ENCODE results near the gene KIDINS220. TPM values are rescaled to one million over a fixed set of nuclear protein-coding genes. Genes with fewer than 3 reads are reported as not detected.

Gene KIDINS220
- total RNA-seq, 2 donors from 2014 or later: 33.2 to 44.5 TPM

DNA sequence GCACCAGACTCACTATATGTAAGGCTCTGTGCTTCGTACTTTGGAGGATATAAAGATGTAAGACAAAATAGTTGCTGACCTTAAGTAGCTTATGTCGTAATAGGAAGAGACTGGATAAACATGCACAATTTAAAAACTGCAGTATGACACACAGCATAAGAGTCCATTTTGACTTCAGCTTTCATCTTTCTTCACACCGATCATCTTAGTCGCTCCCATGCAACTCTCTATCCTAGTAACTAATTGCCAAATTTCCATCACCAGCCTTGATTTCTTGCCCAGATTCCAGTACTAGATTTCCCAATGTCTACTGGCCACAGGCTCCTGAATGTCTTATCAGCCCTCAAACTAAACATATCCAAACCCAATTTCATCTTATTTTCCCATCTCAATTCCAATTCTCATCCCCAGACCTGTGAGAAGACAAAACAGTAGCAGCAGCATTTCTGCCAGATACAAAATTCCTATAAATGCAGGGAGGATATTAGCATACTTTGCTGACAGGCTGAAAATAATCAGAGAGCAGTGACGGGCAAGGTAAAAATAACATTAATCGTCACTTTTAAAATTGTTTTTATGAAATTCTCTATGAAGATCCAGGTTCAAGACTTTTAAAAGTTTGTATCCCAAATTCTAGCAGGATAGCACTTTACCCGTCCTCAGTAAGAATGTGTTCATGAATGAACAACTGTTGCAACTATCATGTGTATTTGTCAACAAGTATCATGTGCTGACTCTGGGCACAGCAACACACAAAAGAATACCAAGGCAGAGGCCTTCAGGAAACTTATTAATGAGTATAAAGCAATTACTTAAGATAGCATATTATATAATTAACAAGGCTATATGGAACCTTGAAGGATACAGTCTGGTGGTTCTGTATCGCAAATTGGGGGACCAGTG, 42.2 kb downstream of the KIDINS220 start:
- DNase-seq (no peak), ATAC-seq (no peak)
- H3K9me3 ChIP-seq (ENCODE audit: control insufficient read depth, low read length, poor library complexity, severe bottlenecking): no peaks in the 10 kb centered on the region
- H3K27ac Mint-ChIP-seq: peak overlapping the region; percentile 16
- H3K4me3 Mint-ChIP-seq: no peak overlapping the region
- H3K27me3 Mint-ChIP-seq: no peaks in the 10 kb centered on the region
- H3K36me3 Mint-ChIP-seq (ENCODE audit: low read depth): peaks cover 30% of the 10 kb centered on the region
- peaks cover 20% of the 10 kb centered on the region for H3K4me1 Mint-ChIP-seq

DNA sequence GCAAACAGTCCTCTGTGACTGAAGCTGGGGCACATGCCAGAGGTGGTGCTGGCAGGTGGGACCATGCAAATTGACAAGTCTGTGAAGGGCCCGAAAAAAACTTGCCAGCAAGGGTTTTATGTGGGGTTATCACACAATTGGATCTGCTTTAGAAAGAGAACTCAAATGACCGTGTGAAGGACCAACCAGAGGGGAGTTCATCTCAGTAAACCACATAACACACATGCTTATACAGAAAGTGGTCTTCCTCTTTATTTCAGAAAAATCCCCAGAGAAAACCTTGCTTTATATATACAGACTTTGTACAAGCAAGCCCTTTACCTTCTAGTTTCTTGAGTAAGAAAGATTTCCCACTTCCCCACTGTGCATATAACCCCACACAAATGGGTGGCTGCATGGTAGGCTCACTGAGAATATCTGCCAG, 46.7 kb downstream of the KIDINS220 start:
- no peak for ATAC-seq
- H3K9me3 ChIP-seq (ENCODE audit: control insufficient read depth, low read length, poor library complexity, severe bottlenecking): no peaks in the 10 kb centered on the region
- Mint-ChIP-seq H3K4me3 (no peak overlapping the region), H3K27ac (peak overlapping the region; percentile 34), H3K27me3 (no peaks in the 10 kb centered on the region), H3K36me3 (ENCODE audit: low read depth) (peaks cover 25% of the 10 kb centered on the region), H3K4me1 (peaks cover 6% of the 10 kb centered on the region)
- DNase-seq: no peak

- peaks cover 14% of the 10 kb centered on the region for H3K4me1 Mint-ChIP-seq
- peaks cover 30% of the 10 kb centered on the region for H3K36me3 Mint-ChIP-seq (ENCODE audit: low read depth)
- peak overlapping the region; percentile 62 for H3K27ac Mint-ChIP-seq
- no peaks in the 10 kb centered on the region for H3K27me3 Mint-ChIP-seq
- no peaks in the 10 kb centered on the region for H3K9me3 ChIP-seq (ENCODE audit: control insufficient read depth, low read length, poor library complexity, severe bottlenecking)
- no peak for DNase-seq
- H3K4me3 Mint-ChIP-seq: no peak overlapping the region
- no peak for ATAC-seq
These were observed 51.0 kb downstream of the KIDINS220 start for GRCh38 chr2:8786463-8786862.

DNA sequence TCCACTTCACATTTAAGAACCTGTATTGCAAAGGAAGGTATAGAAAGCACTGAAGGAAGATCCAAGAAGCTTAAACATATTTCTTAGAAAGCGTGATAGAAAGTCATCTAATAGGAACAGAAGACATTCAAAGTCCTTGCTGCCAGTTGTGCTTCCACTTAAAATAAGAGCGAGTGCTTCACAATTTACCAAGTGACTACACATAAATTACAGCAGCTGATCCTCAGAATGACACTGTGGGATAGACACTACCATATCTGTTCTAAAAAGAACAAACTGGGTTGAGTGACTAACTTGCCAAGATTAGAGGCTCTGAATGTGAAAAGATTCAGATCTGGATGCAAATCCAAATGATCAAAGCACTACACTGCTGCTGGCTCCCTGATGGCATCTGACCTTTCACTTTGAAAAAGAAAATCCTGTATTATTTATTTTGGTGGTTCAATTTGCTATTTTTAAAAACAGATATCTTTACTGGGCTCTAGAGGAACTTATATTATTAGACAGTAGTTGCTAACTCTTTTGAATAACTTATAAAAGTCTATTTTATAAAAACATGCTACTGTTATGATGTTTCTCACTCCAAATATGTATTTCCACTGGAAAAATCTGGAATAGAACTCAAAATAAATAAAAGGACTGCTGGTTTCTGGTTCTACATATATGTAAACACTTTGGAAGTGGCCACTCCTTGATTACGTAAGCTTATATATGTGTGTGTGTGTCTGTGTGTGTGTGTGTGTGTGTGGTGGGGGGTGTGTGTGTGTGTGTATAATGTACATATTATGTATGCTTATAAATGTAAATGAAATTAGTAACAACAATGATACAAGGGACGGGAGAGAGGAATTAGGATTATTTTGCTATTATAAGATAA, 57.4 kb downstream of the KIDINS220 start:
- H3K27ac Mint-ChIP-seq: no peak overlapping the region
- H3K27me3 Mint-ChIP-seq: no peaks in the 10 kb centered on the region
- H3K36me3 Mint-ChIP-seq (ENCODE audit: low read depth): peaks cover 32% of the 10 kb centered on the region
- peaks cover 16% of the 10 kb centered on the region for H3K4me1 Mint-ChIP-seq
- ATAC-seq (no peak), DNase-seq (no peak)
- H3K9me3 ChIP-seq (ENCODE audit: control insufficient read depth, low read length, poor library complexity, severe bottlenecking): peaks cover 2% of the 10 kb centered on the region
- no peak overlapping the region for H3K4me3 Mint-ChIP-seq

DNA sequence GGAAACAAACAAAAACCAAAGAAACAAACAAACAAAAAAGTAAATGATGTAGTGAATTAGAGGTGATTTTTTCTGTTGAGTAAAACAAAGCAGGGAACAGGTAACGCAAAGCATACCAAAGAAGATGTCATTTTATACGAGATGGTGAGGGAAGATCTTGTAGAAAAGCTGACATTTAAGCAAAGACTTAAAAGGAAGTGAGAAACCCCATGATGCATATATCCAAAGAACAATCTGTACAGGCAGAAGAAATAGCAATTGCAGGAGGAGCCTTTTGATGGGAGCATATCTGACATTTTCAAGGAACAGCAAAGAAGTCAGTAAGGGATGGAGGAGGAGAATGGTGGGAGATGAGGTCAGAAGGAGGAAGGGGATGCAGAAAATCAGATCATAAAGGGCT, 63.0 kb downstream of the KIDINS220 start:
- peaks cover 2% of the 10 kb centered on the region for H3K9me3 ChIP-seq (ENCODE audit: control insufficient read depth, low read length, poor library complexity, severe bottlenecking)
- Mint-ChIP-seq H3K27me3 (no peaks in the 10 kb centered on the region), H3K27ac (peak overlapping the region; percentile 29), H3K36me3 (ENCODE audit: low read depth) (peaks cover 27% of the 10 kb centered on the region), H3K4me3 (no peak overlapping the region), H3K4me1 (peaks cover 10% of the 10 kb centered on the region)
- DNase-seq (no peak), ATAC-seq (no peak)

DNA sequence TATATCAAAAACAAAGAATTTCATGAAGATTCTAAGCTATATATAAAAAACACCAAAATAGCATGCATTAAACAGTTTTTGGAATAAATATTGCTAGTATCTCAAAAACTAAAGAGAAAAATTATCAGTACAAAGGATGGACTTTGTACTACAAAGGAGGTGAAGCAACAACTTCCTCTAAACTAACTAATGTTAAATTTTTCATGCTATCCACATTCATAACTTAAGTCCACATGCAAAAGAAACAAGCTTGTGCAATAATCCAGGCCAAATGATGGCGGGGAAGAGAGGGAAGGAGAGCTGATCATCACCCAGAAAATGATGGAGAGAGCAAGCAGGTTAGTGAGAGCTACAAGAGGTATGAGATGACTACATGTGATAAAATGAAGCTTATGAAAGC, 70.1 kb downstream of the KIDINS220 start:
- no peak overlapping the region for H3K27ac Mint-ChIP-seq
- no peaks in the 10 kb centered on the region for H3K9me3 ChIP-seq (ENCODE audit: control insufficient read depth, low read length, poor library complexity, severe bottlenecking)
- peaks cover 22% of the 10 kb centered on the region for H3K36me3 Mint-ChIP-seq (ENCODE audit: low read depth)
- DNase-seq (no peak), ATAC-seq (no peak)
- H3K4me3 Mint-ChIP-seq: no peak overlapping the region
- H3K27me3 Mint-ChIP-seq: no peaks in the 10 kb centered on the region
- peaks cover 11% of the 10 kb centered on the region for H3K4me1 Mint-ChIP-seq

DNA sequence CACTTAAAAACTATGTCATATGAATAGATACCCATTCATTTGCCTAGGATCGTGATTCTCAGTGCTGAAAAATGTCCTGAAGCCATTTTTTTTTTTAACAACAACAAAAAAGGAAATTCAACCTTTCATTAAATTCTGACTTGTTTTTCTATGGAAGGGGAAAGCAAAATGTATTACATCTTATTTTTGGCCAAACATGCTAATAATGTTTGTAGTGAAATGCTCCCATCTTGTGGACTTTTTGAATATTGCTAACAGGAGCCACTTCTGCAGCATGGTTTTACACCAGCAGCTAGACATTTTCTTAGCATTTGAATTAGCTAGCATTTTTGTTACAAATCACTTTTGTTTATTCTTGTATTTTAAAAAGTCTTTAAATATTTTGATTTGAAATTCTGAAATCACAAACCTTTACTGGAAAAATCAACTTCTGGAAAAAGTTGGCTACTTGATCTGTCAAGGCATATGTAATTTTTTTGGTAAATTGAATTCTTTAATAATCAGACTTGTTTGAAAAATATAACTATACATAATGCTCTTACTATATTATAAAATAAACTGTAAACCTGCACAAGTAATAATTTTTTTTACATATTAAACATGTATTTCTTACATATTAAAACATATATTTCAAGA, 75.8 kb downstream of the KIDINS220 start:
- H3K36me3 Mint-ChIP-seq (ENCODE audit: low read depth): peaks cover 12% of the 10 kb centered on the region

GRCh38 chr2:8756716-8757115, 80.7 kb downstream of the KIDINS220 start:
- H3K27me3 Mint-ChIP-seq: no peaks in the 10 kb centered on the region
- DNase-seq: no peak
- H3K4me1 Mint-ChIP-seq: peaks cover 3% of the 10 kb centered on the region
- peaks cover 9% of the 10 kb centered on the region for H3K36me3 Mint-ChIP-seq (ENCODE audit: low read depth)
- ATAC-seq: no peak
- H3K4me3 Mint-ChIP-seq: no peak overlapping the region
- no peaks in the 10 kb centered on the region for H3K9me3 ChIP-seq (ENCODE audit: control insufficient read depth, low read length, poor library complexity, severe bottlenecking)
- no peak overlapping the region for H3K27ac Mint-ChIP-seq

More for the DNA sequence above, 75.8 kb downstream of the KIDINS220 start:
- H3K9me3 ChIP-seq (ENCODE audit: control insufficient read depth, low read length, poor library complexity, severe bottlenecking): no peaks in the 10 kb centered on the region
- DNase-seq (no peak), ATAC-seq (no peak)
- Mint-ChIP-seq H3K27ac (no peak overlapping the region), H3K4me3 (no peak overlapping the region), H3K27me3 (no peaks in the 10 kb centered on the region), H3K4me1 (peaks cover 6% of the 10 kb centered on the region)

- Mint-ChIP-seq H3K4me3 (no peak overlapping the region), H3K4me1 (peaks cover 3% of the 10 kb centered on the region), H3K27ac (no peak overlapping the region), H3K36me3 (ENCODE audit: low read depth) (peaks cover 9% of the 10 kb centered on the region), H3K27me3 (no peaks in the 10 kb centered on the region)
- no peak for ATAC-seq
- H3K9me3 ChIP-seq (ENCODE audit: control insufficient read depth, low read length, poor library complexity, severe bottlenecking): no peaks in the 10 kb centered on the region
- DNase-seq: no peak
These were observed 81.2 kb downstream of the KIDINS220 start for GRCh38 chr2:8756230-8756629.

DNA sequence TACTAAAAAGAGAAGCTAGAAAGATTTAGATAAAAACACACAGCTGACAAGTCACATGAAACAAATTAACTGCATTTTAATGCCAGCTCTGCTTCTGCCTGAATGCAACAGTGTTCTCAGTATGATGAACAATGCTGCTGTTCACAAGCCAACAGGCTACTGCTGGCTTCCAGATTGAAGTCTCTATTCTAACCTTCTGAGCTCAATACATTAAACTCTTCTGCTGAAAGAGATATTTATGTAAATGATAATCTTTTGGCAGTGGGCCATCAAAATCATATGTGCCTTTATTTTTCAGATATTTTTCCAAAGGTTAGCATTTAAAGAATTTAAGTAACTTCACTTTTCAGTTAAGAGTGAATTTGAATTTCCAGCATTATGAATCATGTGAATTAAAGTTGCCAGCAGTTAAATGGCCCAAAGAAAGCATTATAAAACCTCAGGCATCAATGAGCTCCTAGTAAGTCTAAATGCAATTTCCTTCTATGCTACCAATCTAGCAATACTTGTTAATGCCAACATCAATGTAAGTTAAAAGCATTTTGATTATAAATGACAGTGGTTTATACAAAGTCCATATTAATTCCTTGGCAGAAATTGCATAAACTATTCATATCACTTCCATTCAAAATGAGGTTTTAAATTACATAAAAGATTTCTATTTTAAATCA, 83.2 kb downstream of the KIDINS220 start:
- DNase-seq (no peak), ATAC-seq (no peak)
- Mint-ChIP-seq H3K4me1 (peaks cover 3% of the 10 kb centered on the region), H3K27me3 (no peaks in the 10 kb centered on the region), H3K36me3 (ENCODE audit: low read depth) (peaks cover 9% of the 10 kb centered on the region), H3K27ac (no peak overlapping the region), H3K4me3 (no peak overlapping the region)
- no peaks in the 10 kb centered on the region for H3K9me3 ChIP-seq (ENCODE audit: control insufficient read depth, low read length, poor library complexity, severe bottlenecking)

DNA sequence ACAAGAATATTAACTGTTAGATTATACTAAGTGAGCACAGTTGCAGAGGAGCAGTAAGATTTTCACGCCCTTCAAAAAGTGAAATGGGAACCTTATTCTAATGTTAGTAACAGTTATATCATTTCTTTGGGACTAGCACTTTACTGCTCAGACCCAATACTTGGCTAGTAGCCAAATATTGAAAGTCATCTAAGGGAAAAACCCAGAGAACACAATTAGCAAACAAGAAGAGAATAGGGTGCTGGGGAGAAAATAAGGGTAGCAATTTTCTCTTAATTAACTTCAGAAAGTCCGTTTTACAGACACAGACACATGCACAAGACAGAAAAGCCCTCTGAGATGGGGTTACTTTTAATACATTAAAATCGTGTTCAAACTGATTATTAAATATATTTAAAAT, 83.8 kb downstream of the KIDINS220 start:
- Mint-ChIP-seq H3K4me3 (no peak overlapping the region), H3K36me3 (ENCODE audit: low read depth) (peaks cover 8% of the 10 kb centered on the region), H3K4me1 (peaks cover 3% of the 10 kb centered on the region), H3K27me3 (no peaks in the 10 kb centered on the region), H3K27ac (no peak overlapping the region)
- DNase-seq: no peak
- no peaks in the 10 kb centered on the region for H3K9me3 ChIP-seq (ENCODE audit: control insufficient read depth, low read length, poor library complexity, severe bottlenecking)
- ATAC-seq: no peak

GRCh38 chr2:8752385-8752784, 85.0 kb downstream of the KIDINS220 start:
- H3K27me3 Mint-ChIP-seq: no peaks in the 10 kb centered on the region
- ATAC-seq (no peak), DNase-seq (no peak)
- H3K9me3 ChIP-seq (ENCODE audit: control insufficient read depth, low read length, poor library complexity, severe bottlenecking): no peaks in the 10 kb centered on the region
- H3K27ac Mint-ChIP-seq: peak overlapping the region; percentile 62
- H3K4me1 Mint-ChIP-seq: peaks cover 3% of the 10 kb centered on the region
- peaks cover 5% of the 10 kb centered on the region for H3K36me3 Mint-ChIP-seq (ENCODE audit: low read depth)
- no peak overlapping the region for H3K4me3 Mint-ChIP-seq

Measured in T-helper 17 cell (primary cell).